Heart left ventricle (tissue), 16 donors: Measurements from ENCODE around the gene CNGA3. TPM values are rescaled to one million over a fixed set of nuclear protein-coding genes. Genes with fewer than 3 reads are reported as not detected.
"Not testable (repeated sequence)": the region's sequence is repeated elsewhere in the genome, so short reads cannot be mapped to it uniquely, and the experiment has no call there.

Experiments used
- ATAC-seq, 4 donors: fragments of 200-7000 bp; cut with Tn5 transposase; one replicate each; pipeline ENCODE4 v1.9.1; 2020 to 2022; ENCODE audit warnings: moderate library complexity in 4 of 4, mild to moderate bottlenecking in 3 of 4, moderate number of reproducible peaks in 1 of 4
- DNase-seq, 5 donors: peaks; one replicate each; pipeline ENCODE4 v3.0.0-alpha.2; 2020
- H3K27ac ChIP-seq, 12 donors: fragments of 200-600 bp; sonication (generic) in 4 of 12; one replicate each; pipeline versions ENCODE4 v1.5.0 to v1.8.0; 2016 to 2022; ENCODE audit warnings: mild to moderate bottlenecking in 2 of 12
- H3K27me3 ChIP-seq, 9 donors: fragments of 200-600 bp; sonication (generic) in 2 of 9; one replicate each; pipeline versions ENCODE4 v1.5.1 to v1.8.0; 2016 to 2022; ENCODE audit warnings: mild to moderate bottlenecking in 3 of 9
- H3K36me3 ChIP-seq, 9 donors: fragments of 200-600 bp; sonication (generic) in 2 of 9; one replicate each; pipeline versions ENCODE4 v1.5.0 to v1.8.0; 2018 to 2022; ENCODE audit warnings: mild to moderate bottlenecking in 2 of 9
- H3K4me1 ChIP-seq, 12 donors: fragments of 200-600 bp; sonication (generic) in 4 of 12; one replicate each; pipeline versions ENCODE4 v1.5.0 to v1.8.0; 2016 to 2022; ENCODE audit warnings: mild to moderate bottlenecking in 3 of 12
- H3K4me3 ChIP-seq, 12 donors: fragments of 200-600 bp; sonication (generic) in 4 of 12; one replicate each; pipeline versions ENCODE4 v1.5.0 to v1.8.0; 2017 to 2022; ENCODE audit warnings: mild to moderate bottlenecking in 9 of 12, moderate library complexity in 4 of 12
- H3K9me3 ChIP-seq, 12 donors: fragments of 200-600 bp; sonication (generic) in 4 of 12; one replicate each; pipeline versions ENCODE4 v1.5.0 to v1.8.0; 2016 to 2022; ENCODE audit warnings: mild to moderate bottlenecking in 1 of 12
- POLR2A ChIP-seq, 2 donors: fragments of 450-650 bp; IDR thresholded peaks; one replicate each; pipeline ENCODE4 v1.6.1; 2017; ENCODE audit warnings: antibody characterized with exemption in 2 of 2, mild to moderate bottlenecking in 2 of 2, moderate library complexity in 2 of 2
- WGBS, 4 donors: extraction: QIAGEN DNeasy Blood & Tissue Kit in 2 of 4; methylation state at CpG; one replicate each; pipeline versions ENCODE4 v1.1.5 to v1.1.7; 2013 to 2018; 5-methylcytosine and 5-hydroxymethylcytosine counted together
- intact Hi-C, 10 donors: fragments of 100-400 bp; cut with DNase I; formaldehyde crosslinking; loops; one replicate each; pipeline versions ENCODE4 v1.11.1 to v1.14.2; 2022
- polyA plus RNA-seq, 2 donors: library from polyadenylated mRNA; stranded (reverse); fragments of 200-250 nt; gene quantifications; one replicate each; pipeline ENCODE4 v1.2.3, GENCODE V29; 2013
- total RNA-seq, 9 donors: library from RNA; depleted of rRNA in 2 of 9; stranded (reverse); fragments of >200 nt in 2 of 9; fragmentation: NEBNext Ultra II Directional in 3 of 9; extraction: Animal tissue kit (Norgen Biotek cat#: 25700) in 3 of 9; gene quantifications; one replicate each; pipeline versions ENCODE4 v1.1.0 to v1.2.4, GENCODE V29; 2016 to 2023
- TF ChIP-seq, protein P1 (sequence below), 12 donors: fragments of 200-600 bp; sonication (generic) in 4 of 12; IDR thresholded peaks; one replicate each; pipeline versions ENCODE4 v1.5.0 to v1.8.0; 2018 to 2022; ENCODE audit warnings: antibody characterized with exemption in 12 of 12, mild to moderate bottlenecking in 5 of 12
- donor health status: ischemic (EF 13 %, LVEDD 7.1; RV severe dilation, severe dysfunction).
- donor health status: healthy with polysubstance abuse.
- donor health status: DM: no; HTN: yes; CAD: no.
- donor health status: DM: no; HTN: no; CAD: no.
- donor health status: ischemic (EF 25% LVEDD 6.9; RV normal size, moderate dysfunction).
- donor health status: ischemic (EF 25% LVEDD 5.7; RV mildly dilated, moderate dysfunction).
- donor health status: healthy.
- donor health status: DM: yes; HTN: yes; CAD: no.
- donor health status: ischemic (EF 35%, LVEDD 5.7; RV mildly dilated, moderate dysfunction).
- donor health status: nonischemic (EF 11% LVEDD 7.7; RV severe dilation, severe dysfunction).
- donor health status: DM: yes; HTN: yes; CAD: no.
- donor health status: PGD.
- donor health status: ischemic (EF 29% LVEDD 5.4; RV normal size, mild dysfunction).
- donor health status: nonischemic (EF 23%, LVEDD 6.1; RV moderate dilation, normal function).

The CNGA3 gene
- total and polyA plus RNA-seq, 11 donors, result 0.43 TPM; not detected in 10

GRCh38 chr2:98315957-98316356, 30.3 kb upstream of the CNGA3 start:
- intact Hi-C loops, result no loop called here
- TF ChIP-seq, protein P1, sequence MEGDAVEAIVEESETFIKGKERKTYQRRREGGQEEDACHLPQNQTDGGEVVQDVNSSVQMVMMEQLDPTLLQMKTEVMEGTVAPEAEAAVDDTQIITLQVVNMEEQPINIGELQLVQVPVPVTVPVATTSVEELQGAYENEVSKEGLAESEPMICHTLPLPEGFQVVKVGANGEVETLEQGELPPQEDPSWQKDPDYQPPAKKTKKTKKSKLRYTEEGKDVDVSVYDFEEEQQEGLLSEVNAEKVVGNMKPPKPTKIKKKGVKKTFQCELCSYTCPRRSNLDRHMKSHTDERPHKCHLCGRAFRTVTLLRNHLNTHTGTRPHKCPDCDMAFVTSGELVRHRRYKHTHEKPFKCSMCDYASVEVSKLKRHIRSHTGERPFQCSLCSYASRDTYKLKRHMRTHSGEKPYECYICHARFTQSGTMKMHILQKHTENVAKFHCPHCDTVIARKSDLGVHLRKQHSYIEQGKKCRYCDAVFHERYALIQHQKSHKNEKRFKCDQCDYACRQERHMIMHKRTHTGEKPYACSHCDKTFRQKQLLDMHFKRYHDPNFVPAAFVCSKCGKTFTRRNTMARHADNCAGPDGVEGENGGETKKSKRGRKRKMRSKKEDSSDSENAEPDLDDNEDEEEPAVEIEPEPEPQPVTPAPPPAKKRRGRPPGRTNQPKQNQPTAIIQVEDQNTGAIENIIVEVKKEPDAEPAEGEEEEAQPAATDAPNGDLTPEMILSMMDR (IDR thresholded peaks at IDR 0.05), result no peak
- no peak for TF ChIP-seq POLR2A (IDR thresholded peaks at IDR 0.05)
- Histone ChIP-seq H3K9me3 (peaks cover 0 to 18% (median 5%) of the 10 kb centered on the region in 12 donors), H3K27ac (no peak overlapping the region), H3K27me3 (peaks cover 0 to 7% (median 0%) of the 10 kb centered on the region in 9 donors), H3K4me3 (no peak overlapping the region), H3K4me1 (no peaks in the 10 kb centered on the region), H3K36me3 (no peaks in the 10 kb centered on the region)
- DNase-seq (no peak), ATAC-seq (no peak)
- WGBS, 4 donors, result 88 to 95% (median 92%) methylated on average over 2 of the region's 2 CpGs

GRCh38 chr2:98317214-98317613, 29.0 kb upstream of the CNGA3 start:
- Histone ChIP-seq H3K4me1 (no peaks in the 10 kb centered on the region), H3K9me3 (peaks cover 0 to 23% (median 7%) of the 10 kb centered on the region in 12 donors), H3K27me3 (peaks cover 0 to 4% (median 0%) of the 10 kb centered on the region in 9 donors), H3K4me3 (no peak overlapping the region), H3K36me3 (no peaks in the 10 kb centered on the region), H3K27ac (no peak overlapping the region)
- 25 to 42% (median 30%) methylated on average over 3 of the region's 3 CpGs for WGBS, 4 donors
- ATAC-seq (no peak), DNase-seq (no peak)
- TF ChIP-seq, protein P1 (IDR thresholded peaks at IDR 0.05), result no peak
- TF ChIP-seq POLR2A (IDR thresholded peaks at IDR 0.05), result no peak
- intact Hi-C loops, result no loop called here

DNA sequence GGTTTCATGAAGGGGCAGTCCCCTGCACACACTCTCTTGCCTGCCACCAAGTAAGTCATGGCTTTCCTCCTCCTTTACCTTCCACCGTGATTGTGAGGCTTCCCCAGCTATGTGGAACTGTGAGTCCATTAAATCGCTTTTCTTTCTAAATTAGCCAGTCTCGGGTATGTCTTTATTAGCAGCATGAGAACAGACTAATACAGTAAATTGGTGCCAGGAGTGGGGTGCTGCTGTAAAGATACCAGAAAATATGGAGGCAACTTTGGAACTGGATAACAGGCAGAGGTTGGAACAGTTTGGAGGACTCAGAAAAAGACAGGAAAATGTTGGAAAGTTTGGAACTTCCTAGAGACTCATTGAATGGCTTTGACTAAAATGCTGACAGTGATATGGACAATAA, 26.1 kb upstream of the CNGA3 start:
- ATAC-seq, H3K27me3 ChIP-seq, H3K27ac ChIP-seq, DNase-seq, H3K4me3 ChIP-seq, H3K36me3 ChIP-seq, H3K4me1 ChIP-seq, intact Hi-C loops: not testable (repeated sequence)
- 89 to 95% (median 90%) methylated on average over 3 of the region's 3 CpGs for WGBS, 4 donors
- peaks cover 0 to 34% (median 7%) of the 10 kb centered on the region in 12 donors for H3K9me3 ChIP-seq

GRCh38 chr2:98324181-98324580, 22.1 kb upstream of the CNGA3 start:
- no peak for TF ChIP-seq POLR2A (IDR thresholded peaks at IDR 0.05)
- TF ChIP-seq, protein P1 (IDR thresholded peaks at IDR 0.05), result no peak
- intact Hi-C loops, result no loop called here
- no peaks in the 10 kb centered on the region for H3K36me3 ChIP-seq
- ATAC-seq (no peak), DNase-seq (no peak)
- H3K27me3 ChIP-seq, result no peaks in the 10 kb centered on the region
- WGBS, 4 donors, result 70 to 75% (median 72%) methylated on average over 2 of the region's 2 CpGs
- H3K4me3 ChIP-seq, result no peak overlapping the region
- no peaks in the 10 kb centered on the region for H3K4me1 ChIP-seq
- H3K9me3 ChIP-seq, result peaks cover 0 to 41% (median 10%) of the 10 kb centered on the region in 12 donors
- H3K27ac ChIP-seq, result no peak overlapping the region

- WGBS, 4 donors, result 94 to 96% (median 94%) methylated on average over 4 of the region's 4 CpGs
- no peak for TF ChIP-seq POLR2A (IDR thresholded peaks at IDR 0.05)
- TF ChIP-seq, protein P1 (IDR thresholded peaks at IDR 0.05), result no peak
- intact Hi-C loops, result no loop called here
Observed at GRCh38 chr2:98327776-98328175, 18.5 kb upstream of the CNGA3 start.

More at GRCh38 chr2:98327776-98328175, 18.5 kb upstream of the CNGA3 start:
- Histone ChIP-seq H3K4me1 (no peaks in the 10 kb centered on the region), H3K4me3 (no peak overlapping the region), H3K27me3 (no peaks in the 10 kb centered on the region), H3K36me3 (no peaks in the 10 kb centered on the region), H3K9me3 (peaks cover 0 to 22% (median 0%) of the 10 kb centered on the region in 12 donors), H3K27ac (no peak overlapping the region)
- ATAC-seq (no peak), DNase-seq (no peak)
